Heart left ventricle (tissue), 13 donors: Measurements from ENCODE around the gene GPC2.
"Not testable (repeated sequence)": the region's sequence is repeated elsewhere in the genome, so short reads cannot be mapped to it uniquely, and the experiment has no call there.

Experiments used
- POLR2A ChIP-seq, 2 donors: fragments of 450-650 bp; IDR thresholded peaks; one replicate each; pipeline ENCODE4 v1.6.1; 2017; ENCODE audit warnings: antibody characterized with exemption in 2 of 2, mild to moderate bottlenecking in 2 of 2, moderate library complexity in 2 of 2
- TF ChIP-seq, protein P1 (sequence below), 12 donors: fragments of 200-600 bp; sonication (generic) in 4 of 12; IDR thresholded peaks; one replicate each; pipeline versions ENCODE4 v1.5.0 to v1.8.0; 2018 to 2022; ENCODE audit warnings: antibody characterized with exemption in 12 of 12, mild to moderate bottlenecking in 5 of 12
- donor health status: ischemic (EF 13 %, LVEDD 7.1; RV severe dilation, severe dysfunction).
- donor health status: DM: no; HTN: yes; CAD: no.
- donor health status: DM: no; HTN: no; CAD: no.
- donor health status: ischemic (EF 25% LVEDD 6.9; RV normal size, moderate dysfunction).
- donor health status: ischemic (EF 25% LVEDD 5.7; RV mildly dilated, moderate dysfunction).
- donor health status: ischemic (EF 35%, LVEDD 5.7; RV mildly dilated, moderate dysfunction).
- donor health status: nonischemic (EF 11% LVEDD 7.7; RV severe dilation, severe dysfunction).
- donor health status: DM: yes; HTN: yes; CAD: no.
- donor health status: PGD.
- donor health status: ischemic (EF 29% LVEDD 5.4; RV normal size, mild dysfunction).
- donor health status: nonischemic (EF 23%, LVEDD 6.1; RV moderate dilation, normal function).

DNA sequence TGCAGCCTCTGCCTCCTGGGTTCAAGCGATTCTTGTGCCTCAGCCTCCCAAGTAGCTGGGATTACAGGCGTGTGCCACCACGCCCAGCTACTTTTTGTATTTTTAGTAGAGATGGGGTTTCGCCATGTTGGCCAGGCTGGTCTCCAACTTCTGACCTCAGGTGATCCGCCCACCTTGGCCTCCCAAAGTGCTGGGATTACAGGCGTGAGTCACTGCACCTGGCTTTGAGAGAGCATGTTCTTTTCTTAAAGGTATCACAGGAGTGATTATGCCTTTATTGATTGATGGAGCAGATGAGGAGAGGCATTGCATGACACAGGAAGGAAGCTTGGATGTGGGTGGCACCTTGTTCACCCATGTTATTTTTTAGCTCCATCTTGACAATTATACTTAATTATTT is 5.9 kb upstream of the GPC2 start:
- TF ChIP-seq POLR2A (IDR thresholded peaks at IDR 0.05), result not testable (repeated sequence)
- TF ChIP-seq, protein P1, sequence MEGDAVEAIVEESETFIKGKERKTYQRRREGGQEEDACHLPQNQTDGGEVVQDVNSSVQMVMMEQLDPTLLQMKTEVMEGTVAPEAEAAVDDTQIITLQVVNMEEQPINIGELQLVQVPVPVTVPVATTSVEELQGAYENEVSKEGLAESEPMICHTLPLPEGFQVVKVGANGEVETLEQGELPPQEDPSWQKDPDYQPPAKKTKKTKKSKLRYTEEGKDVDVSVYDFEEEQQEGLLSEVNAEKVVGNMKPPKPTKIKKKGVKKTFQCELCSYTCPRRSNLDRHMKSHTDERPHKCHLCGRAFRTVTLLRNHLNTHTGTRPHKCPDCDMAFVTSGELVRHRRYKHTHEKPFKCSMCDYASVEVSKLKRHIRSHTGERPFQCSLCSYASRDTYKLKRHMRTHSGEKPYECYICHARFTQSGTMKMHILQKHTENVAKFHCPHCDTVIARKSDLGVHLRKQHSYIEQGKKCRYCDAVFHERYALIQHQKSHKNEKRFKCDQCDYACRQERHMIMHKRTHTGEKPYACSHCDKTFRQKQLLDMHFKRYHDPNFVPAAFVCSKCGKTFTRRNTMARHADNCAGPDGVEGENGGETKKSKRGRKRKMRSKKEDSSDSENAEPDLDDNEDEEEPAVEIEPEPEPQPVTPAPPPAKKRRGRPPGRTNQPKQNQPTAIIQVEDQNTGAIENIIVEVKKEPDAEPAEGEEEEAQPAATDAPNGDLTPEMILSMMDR (IDR thresholded peaks at IDR 0.05), result not testable (repeated sequence)
